SHP77 treated with DMSO at 0.1 percent for 48 hours (cell line): ENCODE measurements around the gene CAPSL.
"Not testable (repeated sequence)": the region's sequence is repeated elsewhere in the genome, so short reads cannot be mapped to it uniquely, and the experiment has no call there.

ENCODE experiments used
- DNase-seq: peaks from one replicate; lab custom pipeline; 2025; lab: John Stamatoyannopoulos, UW

Gene CAPSL

DNA sequence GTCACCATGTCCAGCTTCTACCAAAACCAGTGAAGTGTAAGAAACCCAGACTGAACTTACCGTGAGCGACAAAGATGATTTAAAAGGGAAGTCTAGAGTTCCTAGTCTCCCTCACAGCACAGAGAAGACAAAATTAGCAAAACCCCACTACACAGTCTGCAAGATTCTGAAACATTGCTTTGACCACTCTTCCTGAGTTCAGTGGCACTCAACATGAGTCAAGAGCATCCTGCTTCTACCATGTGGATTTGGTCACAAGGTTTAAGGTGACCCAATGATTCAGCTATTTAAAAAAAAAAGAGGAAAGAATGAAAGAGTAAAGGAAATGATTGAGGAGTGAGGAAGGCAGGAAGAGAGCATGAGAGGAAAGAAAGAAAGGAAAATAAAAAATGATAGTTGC lies 62.0 kb downstream of the CAPSL start:
- no peak for DNase-seq

DNA sequence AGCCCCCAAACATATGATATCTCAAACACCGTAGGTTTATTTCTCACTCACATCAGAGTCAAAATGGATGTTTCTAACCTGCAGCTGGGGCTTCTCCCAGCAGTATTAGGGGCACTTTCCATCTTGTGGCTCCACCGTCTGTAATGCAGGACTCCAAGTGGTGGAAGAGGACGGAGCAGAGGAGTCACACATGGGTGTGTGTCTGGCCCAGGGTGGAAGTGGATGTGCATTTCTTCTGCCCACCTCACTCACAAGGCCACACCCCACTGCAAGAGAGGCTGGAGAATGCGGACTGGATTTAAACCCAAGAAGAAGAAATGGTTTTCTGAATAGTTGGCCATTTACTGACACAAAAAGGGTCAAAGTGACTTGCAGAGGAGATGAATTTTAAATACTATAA lies 67.8 kb downstream of the CAPSL start:
- DNase-seq, result no peak

DNA sequence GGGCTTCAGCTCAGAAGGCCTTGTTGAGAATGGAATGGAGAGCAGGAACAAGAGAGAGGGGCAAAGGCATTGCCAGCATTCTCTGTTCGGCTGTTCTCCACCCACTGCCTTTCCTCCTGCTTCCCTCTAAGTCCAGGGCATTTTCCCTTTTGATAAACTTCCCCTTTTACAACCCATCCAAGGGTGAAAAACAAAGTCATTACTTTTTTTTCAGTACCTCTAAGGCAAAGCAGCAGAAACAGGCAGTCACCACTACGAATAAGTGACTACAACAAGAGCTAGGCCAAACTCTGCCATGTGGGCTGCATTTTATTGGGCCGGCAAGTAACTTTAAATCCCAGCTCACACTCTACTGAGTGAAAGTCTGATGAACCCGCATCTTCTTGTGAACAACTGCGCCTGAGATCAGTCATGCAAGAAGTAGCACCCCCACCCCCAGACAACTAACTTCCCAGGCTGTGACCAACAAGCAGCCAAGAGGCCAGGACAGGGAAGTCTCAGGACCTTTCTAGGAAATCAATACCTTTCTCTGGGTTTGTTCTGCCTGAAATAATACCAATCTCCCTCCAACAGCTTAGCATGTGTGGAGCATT lies 68.6 kb downstream of the CAPSL start:
- no peak for DNase-seq

DNA sequence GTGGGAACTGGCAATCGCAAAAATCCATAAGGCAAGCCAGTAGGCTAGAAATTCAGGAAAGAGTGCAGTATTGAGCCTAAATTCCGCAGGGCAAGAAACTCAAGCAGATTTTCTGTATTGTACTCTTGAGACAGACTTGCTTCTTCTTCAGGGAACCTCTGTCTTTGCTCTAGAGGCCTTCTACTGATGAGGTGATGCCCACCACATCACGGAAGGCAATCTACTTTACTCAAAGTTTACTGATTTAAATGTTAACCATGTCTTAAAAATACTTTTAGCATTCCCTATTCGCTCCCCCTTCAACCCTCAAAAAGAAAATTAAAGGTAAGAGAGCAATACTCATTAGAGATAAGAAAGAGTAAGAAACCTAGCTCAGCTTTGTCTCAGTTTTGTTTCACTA lies 70.4 kb downstream of the CAPSL start:
- no peak for DNase-seq

DNA sequence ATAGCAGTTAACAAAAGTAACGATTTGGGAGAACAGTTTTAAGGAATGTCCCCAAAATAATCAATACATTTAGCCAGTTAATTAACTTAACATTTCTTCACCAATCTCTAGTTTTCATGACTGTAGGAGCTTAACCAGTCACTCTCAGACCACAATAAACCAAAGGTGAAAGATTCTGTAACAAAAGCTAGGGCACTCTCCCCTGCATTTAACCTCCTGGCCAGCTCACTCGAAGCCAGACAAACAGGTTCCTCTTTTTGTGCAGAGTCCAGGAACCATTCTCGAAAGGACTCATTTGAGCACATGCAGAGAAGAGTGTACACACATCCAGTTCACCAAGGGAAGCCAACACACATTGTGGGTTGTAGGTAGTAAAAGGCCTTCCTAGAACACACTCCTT lies 75.3 kb downstream of the CAPSL start:
- no peak for DNase-seq

DNA sequence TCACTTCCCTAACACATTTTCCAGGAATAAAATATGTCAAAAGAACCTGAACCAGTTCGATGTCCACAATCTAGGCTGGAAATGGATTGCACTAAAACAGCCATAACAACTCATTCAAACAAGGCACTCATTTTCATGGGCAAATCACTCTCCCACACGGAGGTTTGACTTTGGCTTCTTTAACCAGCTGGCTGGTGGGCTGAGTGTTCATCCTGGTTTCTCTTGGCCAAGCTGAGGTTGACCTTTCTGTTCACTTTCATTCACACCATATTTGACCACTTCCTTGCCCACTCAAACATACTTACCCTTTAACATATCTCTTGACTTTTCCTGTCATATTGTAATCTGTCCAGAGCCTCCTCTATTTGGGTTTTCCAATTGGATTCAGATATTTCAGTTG lies 76.3 kb downstream of the CAPSL start:
- DNase-seq, result no peak

DNA sequence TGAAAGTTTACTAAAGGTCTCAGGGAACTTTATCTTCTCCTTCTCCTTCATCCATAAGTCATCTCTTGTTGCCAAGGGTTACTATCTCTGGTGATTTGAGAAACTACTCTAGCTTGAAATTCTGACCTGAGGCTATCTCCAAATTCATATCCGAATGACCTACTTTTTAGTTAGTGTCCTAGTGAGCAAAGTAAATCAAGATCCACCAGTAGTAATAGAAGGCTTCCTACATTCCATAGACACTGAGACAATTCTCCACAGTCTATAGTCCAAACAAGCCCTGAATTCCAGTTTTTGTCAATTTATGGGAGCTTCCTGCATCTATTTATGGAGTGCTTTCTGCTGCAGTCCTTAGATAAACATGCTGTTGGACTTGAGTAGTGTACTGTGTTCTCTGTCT lies 76.7 kb downstream of the CAPSL start:
- no peak for DNase-seq

DNA sequence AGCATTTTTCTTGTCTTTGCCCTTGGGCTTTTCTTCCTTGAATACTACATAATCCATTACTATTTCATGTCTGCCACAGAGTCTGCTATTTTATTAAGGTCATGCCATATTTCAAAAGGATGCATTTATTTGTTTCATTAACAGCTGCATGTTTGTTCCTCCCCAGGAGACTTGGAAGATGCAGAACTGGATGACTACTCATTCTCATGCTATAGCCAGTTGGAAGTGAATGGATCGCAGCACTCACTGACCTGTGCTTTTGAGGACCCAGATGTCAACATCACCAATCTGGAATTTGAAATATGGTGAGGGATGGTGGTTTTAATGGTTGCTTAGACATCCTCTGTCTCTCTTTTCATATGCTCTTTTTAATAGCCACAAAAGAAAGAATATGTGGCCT lies 77.7 kb downstream of the CAPSL start:
- no peak for DNase-seq

DNA sequence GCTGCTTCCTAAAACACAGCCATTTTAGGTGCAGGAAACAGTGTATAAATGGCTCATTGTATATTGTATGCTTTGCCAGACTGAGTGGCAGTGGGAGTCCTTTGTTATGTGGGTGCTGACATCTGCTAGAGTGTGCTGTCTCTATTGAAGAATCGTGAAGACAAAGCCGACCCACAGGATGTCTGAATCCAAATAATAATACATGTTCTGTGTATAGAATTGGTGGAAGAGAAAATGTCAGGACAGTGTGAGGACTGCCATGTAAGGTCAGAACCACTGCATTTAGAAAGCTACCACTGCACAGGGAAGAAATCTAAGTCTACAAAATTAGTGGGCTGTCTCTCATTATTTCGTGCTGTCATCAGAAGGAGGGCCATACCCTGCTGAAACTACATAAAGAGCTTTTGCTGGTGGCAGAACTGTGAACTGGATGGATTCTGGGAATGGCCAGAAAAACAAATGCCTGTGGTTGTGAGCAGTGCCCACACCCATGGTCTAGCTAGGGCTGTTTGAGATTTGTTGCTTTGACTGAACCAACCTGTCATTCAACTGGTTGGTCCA lies 79.2 kb downstream of the CAPSL start:
- no peak for DNase-seq

DNA sequence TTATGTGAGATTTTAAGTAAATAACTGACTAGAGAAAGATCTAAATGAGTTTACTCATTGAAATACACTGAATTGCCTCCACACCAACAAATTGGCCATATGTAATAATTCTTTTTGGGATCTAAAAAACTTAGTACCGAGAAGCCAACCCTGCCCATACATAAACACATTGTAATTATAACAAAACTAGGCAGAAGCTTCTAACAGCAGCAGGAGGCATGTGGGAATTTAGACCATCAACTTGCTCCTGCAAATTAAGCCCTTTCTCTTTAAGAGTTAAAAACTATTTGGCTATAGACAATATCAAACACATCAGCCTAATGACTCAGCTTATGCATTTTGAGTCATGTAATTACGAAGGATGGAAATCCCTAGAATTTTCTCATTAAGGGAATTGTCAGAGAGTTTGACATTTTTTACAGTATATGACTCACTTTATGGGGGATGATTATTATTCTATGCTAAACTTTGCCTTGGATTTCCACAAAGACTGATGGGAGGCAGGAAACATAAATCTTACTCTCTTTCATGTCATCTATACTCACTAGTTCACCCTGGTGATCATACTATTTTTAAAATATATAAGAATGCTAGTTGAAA lies 80.7 kb downstream of the CAPSL start:
- no peak for DNase-seq

DNA sequence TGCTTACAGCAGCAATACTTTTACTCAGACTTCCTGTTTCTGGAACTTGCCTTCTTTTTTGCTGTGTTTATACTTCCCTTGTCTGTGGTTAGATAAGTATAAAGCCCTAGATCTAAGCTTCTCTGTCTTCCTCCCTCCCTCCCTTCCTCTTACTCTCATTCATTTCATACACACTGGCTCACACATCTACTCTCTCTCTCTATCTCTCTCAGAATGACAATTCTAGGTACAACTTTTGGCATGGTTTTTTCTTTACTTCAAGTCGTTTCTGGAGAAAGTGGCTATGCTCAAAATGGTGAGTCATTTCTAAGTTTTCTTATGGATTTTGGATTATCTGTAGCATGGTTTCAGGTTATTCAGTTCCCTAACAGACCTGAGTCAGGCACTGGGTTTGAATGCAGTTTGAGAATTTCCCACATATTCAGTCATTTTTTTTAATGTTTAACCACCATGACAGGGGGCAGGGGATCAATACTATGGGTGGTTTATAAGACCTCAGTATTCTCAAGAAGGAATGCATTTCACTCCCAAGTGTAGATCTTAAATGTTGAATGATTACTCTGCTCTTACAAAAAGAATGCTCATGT lies 81.6 kb downstream of the CAPSL start, which contains the start of gene IL7R:
TSS of gene IL7R (plus strand) at position 127 of the 587 bp plus-strand sequence. CDS start at position 214, 87 bp downstream.
- no peak for DNase-seq

DNA sequence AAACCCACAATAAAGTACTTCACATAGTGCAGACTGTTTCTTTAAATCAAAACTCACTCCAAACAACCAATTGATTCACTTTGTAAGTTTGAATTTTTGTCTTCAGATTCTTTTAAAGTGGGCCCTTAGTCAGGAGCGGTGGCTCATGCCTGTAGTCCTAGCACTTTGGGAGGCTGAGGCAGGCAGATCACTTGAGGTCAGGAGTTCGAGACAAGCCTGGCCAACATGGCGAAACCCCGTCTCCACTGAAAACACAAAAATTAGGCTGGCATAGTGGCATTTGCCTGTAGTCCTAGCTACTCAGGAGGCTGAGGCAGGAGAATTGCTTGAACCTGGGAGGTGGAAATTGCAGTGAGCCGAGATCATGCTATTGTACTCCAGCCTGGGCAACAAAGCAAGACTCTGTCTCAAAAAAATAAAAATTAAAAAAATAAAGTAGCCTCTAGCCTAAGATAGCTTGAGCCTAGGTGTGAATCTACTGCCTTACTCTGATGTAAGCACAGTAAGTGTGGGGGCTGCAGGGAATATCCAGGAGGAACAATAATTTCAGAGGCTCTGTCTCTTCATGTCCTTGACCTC lies 82.1 kb downstream of the CAPSL start:
- DNase-seq, result not testable (repeated sequence)

DNA sequence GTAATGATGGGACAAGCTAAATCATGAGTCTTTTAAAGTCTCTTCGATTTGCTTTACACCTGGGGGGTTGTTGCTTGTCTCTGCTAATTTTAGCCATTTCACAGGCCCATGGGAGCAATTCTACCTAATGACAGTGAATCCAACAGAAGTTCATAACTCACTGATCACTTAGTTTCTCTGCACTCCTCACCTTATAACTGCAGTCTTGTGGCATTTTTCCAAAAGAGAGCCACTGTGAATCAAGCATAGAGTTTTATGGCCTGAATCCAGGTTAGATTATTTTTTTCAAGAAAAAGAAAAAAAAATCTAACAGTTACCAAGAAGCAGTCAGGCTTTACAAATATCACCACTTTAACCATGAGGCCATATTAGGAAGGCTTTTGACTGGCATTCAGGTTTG lies 83.2 kb downstream of the CAPSL start:
- no peak for DNase-seq
